GM12873 (cell line): ENCODE data around the gene SLC7A4.

Experiments used
- TF ChIP-seq, protein P1 (sequence below): IDR thresholded peaks from 2 replicates; pipeline ENCODE4 v1.5.1; 2012; ENCODE audit warnings: low read depth, mild to moderate bottlenecking, moderate library complexity, low read length, control low read depth; ENCODE audit not compliant: insufficient read depth; ENCODE audit errors: missing control alignments

Gene SLC7A4, protein sequence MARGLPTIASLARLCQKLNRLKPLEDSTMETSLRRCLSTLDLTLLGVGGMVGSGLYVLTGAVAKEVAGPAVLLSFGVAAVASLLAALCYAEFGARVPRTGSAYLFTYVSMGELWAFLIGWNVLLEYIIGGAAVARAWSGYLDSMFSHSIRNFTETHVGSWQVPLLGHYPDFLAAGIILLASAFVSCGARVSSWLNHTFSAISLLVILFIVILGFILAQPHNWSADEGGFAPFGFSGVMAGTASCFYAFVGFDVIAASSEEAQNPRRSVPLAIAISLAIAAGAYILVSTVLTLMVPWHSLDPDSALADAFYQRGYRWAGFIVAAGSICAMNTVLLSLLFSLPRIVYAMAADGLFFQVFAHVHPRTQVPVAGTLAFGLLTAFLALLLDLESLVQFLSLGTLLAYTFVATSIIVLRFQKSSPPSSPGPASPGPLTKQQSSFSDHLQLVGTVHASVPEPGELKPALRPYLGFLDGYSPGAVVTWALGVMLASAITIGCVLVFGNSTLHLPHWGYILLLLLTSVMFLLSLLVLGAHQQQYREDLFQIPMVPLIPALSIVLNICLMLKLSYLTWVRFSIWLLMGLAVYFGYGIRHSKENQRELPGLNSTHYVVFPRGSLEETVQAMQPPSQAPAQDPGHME

DNA sequence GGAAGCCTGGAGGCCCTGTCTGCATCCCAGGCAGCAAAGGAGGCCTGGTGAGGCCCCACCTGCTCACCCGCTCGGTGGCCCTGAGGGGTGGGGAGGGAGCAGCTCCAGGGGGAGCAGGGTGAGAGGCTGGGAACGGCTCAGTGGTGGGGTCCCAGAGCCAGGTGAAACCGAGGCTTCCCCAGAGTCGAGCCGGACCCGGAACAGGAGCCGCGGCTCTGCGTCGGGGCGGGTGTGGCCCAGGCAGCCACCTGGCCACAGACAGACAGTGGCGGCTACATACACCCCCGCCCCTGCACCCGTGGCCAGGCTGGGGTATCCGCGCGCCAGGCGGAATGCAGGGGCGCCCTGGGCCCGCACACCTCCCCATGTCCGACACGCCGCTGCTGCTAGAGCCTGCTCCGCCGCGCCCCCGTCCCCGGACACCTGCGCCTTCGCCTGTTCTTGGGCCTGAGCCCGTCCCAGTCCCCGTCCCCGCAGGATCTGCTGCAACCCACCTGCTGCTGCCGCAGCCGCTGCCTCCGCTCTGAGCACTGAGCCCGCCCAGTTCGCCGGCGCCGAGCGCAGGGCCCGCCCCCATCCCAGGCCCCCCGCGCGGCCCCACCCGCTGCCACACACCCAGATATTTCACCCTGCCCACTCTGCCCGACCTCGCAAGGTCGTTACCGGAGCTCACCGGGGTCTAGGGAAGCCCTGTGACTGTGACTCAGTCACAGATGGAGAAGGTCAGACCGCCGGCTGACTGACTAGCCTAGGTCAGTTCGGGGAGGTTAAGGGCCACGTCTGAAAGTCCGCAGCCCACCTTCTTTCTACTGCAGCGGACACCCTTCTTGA, at the start of gene SLC7A4:
Gene SLC7A4, minus strand, starts transcription at position 525 of the 831 bp plus-strand sequence. CDS start 749 bp downstream, outside the sequence.
- TF ChIP-seq, protein P1, sequence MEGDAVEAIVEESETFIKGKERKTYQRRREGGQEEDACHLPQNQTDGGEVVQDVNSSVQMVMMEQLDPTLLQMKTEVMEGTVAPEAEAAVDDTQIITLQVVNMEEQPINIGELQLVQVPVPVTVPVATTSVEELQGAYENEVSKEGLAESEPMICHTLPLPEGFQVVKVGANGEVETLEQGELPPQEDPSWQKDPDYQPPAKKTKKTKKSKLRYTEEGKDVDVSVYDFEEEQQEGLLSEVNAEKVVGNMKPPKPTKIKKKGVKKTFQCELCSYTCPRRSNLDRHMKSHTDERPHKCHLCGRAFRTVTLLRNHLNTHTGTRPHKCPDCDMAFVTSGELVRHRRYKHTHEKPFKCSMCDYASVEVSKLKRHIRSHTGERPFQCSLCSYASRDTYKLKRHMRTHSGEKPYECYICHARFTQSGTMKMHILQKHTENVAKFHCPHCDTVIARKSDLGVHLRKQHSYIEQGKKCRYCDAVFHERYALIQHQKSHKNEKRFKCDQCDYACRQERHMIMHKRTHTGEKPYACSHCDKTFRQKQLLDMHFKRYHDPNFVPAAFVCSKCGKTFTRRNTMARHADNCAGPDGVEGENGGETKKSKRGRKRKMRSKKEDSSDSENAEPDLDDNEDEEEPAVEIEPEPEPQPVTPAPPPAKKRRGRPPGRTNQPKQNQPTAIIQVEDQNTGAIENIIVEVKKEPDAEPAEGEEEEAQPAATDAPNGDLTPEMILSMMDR = no peak

DNA sequence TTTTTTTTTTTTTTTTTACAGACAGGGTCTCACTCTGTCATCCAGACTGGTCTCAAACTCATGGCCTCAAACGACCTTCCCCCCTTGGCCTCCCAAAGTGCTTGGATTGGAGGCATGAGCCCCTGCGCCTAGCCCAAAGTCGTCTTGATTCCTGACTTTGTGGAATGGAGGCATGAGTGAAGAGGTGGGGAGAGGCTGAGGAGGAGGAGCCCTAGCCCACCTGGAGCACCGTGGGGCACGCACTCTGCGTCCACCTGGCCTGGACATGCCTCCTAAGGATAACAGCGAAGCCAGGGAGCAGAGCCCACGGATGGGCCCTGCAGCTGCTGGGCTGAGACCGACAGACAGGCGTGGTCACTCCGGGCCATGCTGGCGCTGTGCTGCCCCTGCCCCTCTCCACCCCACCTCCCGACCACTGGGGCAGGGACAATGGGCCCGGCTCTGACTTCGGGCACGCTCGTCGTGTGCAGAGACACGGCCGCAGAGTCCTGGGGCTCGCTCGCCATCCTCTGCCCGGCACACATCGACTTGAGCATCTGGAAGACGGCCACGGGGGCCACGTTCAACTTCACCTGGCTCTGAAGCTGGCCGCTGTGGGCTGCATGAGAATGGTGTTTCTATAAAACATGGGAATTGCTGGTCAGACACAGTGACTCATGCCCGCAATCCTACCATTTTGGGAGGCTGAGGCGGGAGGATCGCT, 48.2 kb upstream of the SLC7A4 start:
- TF ChIP-seq, protein P1 = no peak

DNA sequence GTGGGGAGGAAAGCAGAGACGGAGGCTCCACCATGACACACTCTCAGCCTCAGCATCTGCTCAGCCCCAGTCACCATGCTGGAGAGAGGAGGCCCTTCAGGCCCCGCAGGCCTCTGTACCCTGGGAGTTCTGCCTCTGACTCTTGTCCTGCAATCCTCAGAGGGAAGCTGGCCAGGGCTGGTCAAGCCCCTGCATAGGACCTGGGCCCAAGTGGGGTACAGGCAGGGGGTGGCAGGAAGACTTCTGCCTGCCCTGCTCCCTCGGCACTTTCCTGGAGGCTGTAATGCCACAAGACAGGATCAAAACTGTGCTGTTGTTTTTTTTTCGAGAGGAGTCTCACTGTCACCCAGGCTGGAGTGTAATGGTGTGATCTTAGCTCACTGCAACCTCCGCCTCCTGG, 47.1 kb upstream of the SLC7A4 start:
- TF ChIP-seq, protein P1 = no peak

DNA sequence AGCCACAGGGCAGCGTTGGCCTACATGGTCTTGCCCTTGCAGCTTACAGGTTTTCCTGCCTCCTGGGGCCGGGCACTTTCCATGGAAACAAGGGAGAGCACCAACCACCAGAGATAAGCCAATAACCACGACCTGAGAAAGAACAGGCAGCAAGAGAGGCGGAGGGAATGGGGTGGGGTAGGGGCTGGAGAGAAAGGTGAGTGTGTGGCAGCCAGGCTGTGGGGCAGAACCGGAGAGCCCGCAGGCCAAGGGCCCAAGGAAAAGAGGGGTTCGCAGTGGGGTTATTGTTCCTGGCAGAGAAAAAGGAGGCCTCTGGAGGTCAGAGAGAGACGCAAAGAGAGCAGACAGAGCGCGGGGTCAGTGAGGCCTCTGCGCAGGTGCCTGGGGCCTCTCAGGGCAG, 46.6 kb upstream of the SLC7A4 start:
- TF ChIP-seq, protein P1 = no peak

DNA sequence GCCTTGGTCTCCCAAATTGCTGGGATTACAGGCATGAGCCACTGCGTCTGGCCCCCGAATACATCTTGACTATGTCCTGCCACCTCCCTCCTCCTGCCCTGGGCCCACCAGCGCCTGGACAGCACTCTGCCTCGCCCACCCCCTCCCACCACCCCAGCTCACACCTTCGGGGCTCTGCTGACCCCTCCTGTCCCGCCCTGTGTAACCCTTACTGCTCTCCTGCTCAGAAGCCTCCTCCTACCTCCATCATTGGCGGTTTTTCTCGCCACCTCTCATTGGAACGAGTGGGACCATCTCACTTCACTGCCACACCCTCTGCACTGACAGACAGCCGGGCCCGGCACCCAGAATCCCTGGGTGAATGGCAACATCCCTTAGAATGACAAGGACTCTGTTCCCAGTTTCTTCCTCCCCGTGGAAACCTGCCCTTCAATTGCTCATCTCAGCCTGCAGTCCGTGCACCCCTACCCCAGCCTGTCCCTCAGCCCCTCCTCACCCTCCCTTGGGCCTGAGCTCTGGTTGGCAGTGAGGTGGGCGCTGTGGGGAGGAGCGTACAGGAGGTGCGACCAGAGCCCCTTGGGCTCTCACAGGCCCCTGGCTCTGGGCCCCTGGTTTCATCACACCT, 45.6 kb upstream of the SLC7A4 start:
- TF ChIP-seq, protein P1 = no peak

DNA sequence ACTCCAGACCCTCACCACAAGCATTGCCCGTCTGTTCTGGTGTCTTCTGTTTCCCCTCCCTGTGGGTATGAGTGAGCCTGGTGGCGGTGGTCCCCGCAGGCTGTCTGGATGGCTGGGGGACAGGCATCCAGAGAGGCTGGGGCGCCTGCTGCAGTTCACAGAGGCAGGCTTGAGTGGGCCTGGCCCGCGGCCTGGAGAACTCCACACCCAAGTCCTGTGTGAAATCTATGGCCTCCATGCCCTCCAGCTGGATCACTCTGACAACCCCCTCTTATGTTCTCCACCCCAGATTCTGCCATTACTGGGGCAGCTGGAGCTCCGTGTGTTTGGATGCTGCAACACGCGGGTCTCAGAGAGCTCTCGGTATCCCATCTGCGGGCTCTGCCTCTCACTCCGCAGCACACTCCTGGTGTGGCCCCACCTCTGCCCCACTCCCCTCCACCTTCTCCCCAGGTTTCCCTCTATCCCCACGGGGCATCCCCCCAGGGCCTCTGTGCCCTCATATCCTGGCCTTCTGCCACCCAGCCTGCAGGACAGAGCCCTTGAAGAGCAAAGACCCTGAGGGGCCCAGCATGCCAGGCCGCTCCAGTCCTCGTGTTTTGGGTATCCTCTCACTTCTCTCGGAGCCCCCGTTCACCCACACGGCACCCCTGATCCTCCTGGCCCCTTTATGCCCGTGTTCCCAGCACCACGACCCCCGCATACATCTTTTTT, 44.7 kb upstream of the SLC7A4 start:
- TF ChIP-seq, protein P1 = no peak
